Measurements from ENCODE around the gene TMCC2. TPM values are rescaled to one million over a fixed set of nuclear protein-coding genes. Genes with fewer than 3 reads are reported as not detected.

Gene TMCC2
- total RNA-seq, 3 donors from 2014 or later (not counting 1 experiment from before 2014, with no cell fraction given), result 0.93 to 1.5 (median 1.1) TPM

DNA sequence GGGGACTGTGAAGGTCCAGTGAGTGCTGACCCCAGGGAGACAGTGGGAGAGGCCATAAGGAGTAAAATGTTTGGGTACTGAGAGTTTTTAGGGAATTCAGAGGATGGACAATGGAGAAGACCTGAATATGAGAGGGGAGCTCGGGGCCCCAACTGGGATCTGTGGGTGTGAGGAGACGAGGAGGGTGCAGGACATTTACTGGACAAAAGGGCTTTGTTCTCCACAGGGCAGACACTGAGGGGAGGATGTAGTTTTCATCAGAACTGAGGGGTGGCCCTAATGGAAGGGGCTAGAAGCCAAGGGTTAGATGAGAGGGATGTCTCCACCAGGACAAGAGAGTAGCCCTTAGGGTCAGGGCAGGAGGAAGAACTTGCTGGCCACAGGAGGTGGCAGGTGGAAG is 30.0 kb downstream of the TMCC2 start:
- Mint-ChIP-seq H3K4me3 (no peak overlapping the region), H3K27ac (no peak overlapping the region), H3K4me1 (peaks cover 7 to 15% of the 10 kb centered on the region in 2 donors), H3K27me3 (ENCODE audit: low read depth in 2 of 2) (peaks cover 7 to 11% of the 10 kb centered on the region in 2 donors), H3K36me3 (no peaks in the 10 kb centered on the region), H3K9me3 (no peaks in the 10 kb centered on the region)
- ATAC-seq (no peak), DNase-seq (no peak)
- Histone ChIP-seq H3K9me3 (ENCODE audit: control insufficient read depth, insufficient read depth, low read length) (no peaks in the 10 kb centered on the region), H3K36me3 (ENCODE audit: control insufficient read depth, insufficient read depth, low read length) (no peaks in the 10 kb centered on the region), H3K27me3 (ENCODE audit: control insufficient read depth, insufficient read depth, low read length) (peaks cover 3% of the 10 kb centered on the region), H3K4me1 (ENCODE audit: control insufficient read depth, insufficient read depth, low read length) (peaks cover 6% of the 10 kb centered on the region), H3K27ac (ENCODE audit: low read length) (no peak overlapping the region), H3K4me3 (ENCODE audit: low read length) (no peak overlapping the region)
- WGBS (ENCODE audit: insufficient coverage), result 74% methylated on average over 2 of the region's 2 CpGs
- intact Hi-C loops (cut with micrococcal nuclease), result loop anchor here (2.0 to 5.0 kb wide), 2 partner anchors 29 to 115 kb away; no protein-coding TSS in a partner anchor
- no peak for TF ChIP-seq CTCF (IDR thresholded peaks at IDR 0.05)

GRCh38 chr1:205258261-205258691 is 30.5 kb downstream of the TMCC2 start:
- Mint-ChIP-seq H3K4me3 (no peak overlapping the region), H3K27ac (no peak overlapping the region), H3K27me3 (ENCODE audit: low read depth in 2 of 2) (peaks cover 7 to 11% of the 10 kb centered on the region in 2 donors), H3K4me1 (peaks cover 7 to 18% of the 10 kb centered on the region in 2 donors), H3K9me3 (no peaks in the 10 kb centered on the region), H3K36me3 (no peaks in the 10 kb centered on the region)
- DNase-seq, result no peak
- ATAC-seq, result no peak
- Histone ChIP-seq H3K27ac (ENCODE audit: low read length) (no peak overlapping the region), H3K27me3 (ENCODE audit: control insufficient read depth, insufficient read depth, low read length) (peaks cover 3% of the 10 kb centered on the region), H3K4me1 (ENCODE audit: control insufficient read depth, insufficient read depth, low read length) (peaks cover 11% of the 10 kb centered on the region), H3K4me3 (ENCODE audit: low read length) (no peak overlapping the region), H3K9me3 (ENCODE audit: control insufficient read depth, insufficient read depth, low read length) (no peaks in the 10 kb centered on the region), H3K36me3 (ENCODE audit: control insufficient read depth, insufficient read depth, low read length) (no peaks in the 10 kb centered on the region)
- WGBS (ENCODE audit: insufficient coverage), result 85% methylated on average over 6 of the region's 7 CpGs
- TF ChIP-seq CTCF (IDR thresholded peaks at IDR 0.05), result no peak
- intact Hi-C loops (cut with micrococcal nuclease), result loop anchor here (5.0 kb wide), 1 partner anchor 116 kb away; no protein-coding TSS in a partner anchor

GRCh38 chr1:205258719-205259118 is 31.0 kb downstream of the TMCC2 start:
- WGBS (ENCODE audit: insufficient coverage), result 84% methylated on average over 7 of the region's 8 CpGs

More at GRCh38 chr1:205258719-205259118, 31.0 kb downstream of the TMCC2 start:
- DNase-seq (no peak), ATAC-seq (no peak)
- H3K9me3 ChIP-seq (ENCODE audit: control insufficient read depth, insufficient read depth, low read length), result no peaks in the 10 kb centered on the region
- H3K4me1 ChIP-seq (ENCODE audit: control insufficient read depth, insufficient read depth, low read length), result peaks cover 11% of the 10 kb centered on the region
- Mint-ChIP-seq H3K9me3 (no peaks in the 10 kb centered on the region), H3K4me1 (peaks cover 7 to 18% of the 10 kb centered on the region in 2 donors), H3K27me3 (ENCODE audit: low read depth in 2 of 2) (peaks cover 7 to 11% of the 10 kb centered on the region in 2 donors), H3K36me3 (no peaks in the 10 kb centered on the region), H3K27ac (no peak overlapping the region), H3K4me3 (no peak overlapping the region)
- H3K4me3 ChIP-seq (ENCODE audit: low read length), result no peak overlapping the region
- H3K36me3 ChIP-seq (ENCODE audit: control insufficient read depth, insufficient read depth, low read length), result no peaks in the 10 kb centered on the region
- no peak overlapping the region for H3K27ac ChIP-seq (ENCODE audit: low read length)
- intact Hi-C loops (cut with micrococcal nuclease), result loop anchor here (5.0 kb wide), 1 partner anchor 116 kb away; no protein-coding TSS in a partner anchor
- TF ChIP-seq CTCF (IDR thresholded peaks at IDR 0.05), result no peak
- peaks cover 3% of the 10 kb centered on the region for H3K27me3 ChIP-seq (ENCODE audit: control insufficient read depth, insufficient read depth, low read length)
